B cell (primary cell): ENCODE results near the gene TRIM52. TPM values are rescaled to one million over a fixed set of nuclear protein-coding genes. Genes with fewer than 3 reads are reported as not detected.
A peak's percentile ranks its signal among the peaks of the same experiment; 100 is the strongest.

ENCODE experiments used
- ATAC-seq: fragments of 200-7000 bp; cut with Tn5 transposase; one replicate; pipeline ENCODE4 v1.10.0; 2021; ENCODE audit warnings: low read depth, mild to moderate bottlenecking, moderate number of reproducible peaks, moderate library complexity
- CTCF ChIA-PET: fragments of 350-600 bp; sonication (Branson Sonifier 250); formaldehyde crosslinking; loops from one replicate; lab custom pipeline; 2021; ENCODE audit warnings: antibody characterized with exemption, inconsistent platforms; lab: Charles Lee
- POLR2A ChIA-PET: fragments of 350-600 bp; sonication (Branson Sonifier 250); formaldehyde crosslinking; loops from one replicate; lab custom pipeline; 2021; ENCODE audit warnings: antibody characterized with exemption; lab: Charles Lee
- DNase-seq: peaks from one replicate; pipeline ENCODE4 v3.0.0; 2013
- H2AFZ ChIP-seq: 2 replicates; pipeline ENCODE4 v1.6.1; 2012; ENCODE audit warnings: mild to moderate bottlenecking, low read depth, low read length; ENCODE audit not compliant: insufficient read depth, poor library complexity, severe bottlenecking
- H3K27ac ChIP-seq, 2 donors: 1 replicate in 1 of 2; 2 replicates in 1 of 2; pipeline ENCODE4 v1.5.1; 2012 to 2013; ENCODE audit warnings: low read length in 2 of 2, mild to moderate bottlenecking in 2 of 2, moderate library complexity in 1 of 2
- H3K27me3 ChIP-seq, 4 experiments: fragments of 200-600 bp in 1 of 4; sonication (generic) in 1 of 4; replicated peaks in 1 of 4; 1 replicate in 2 of 4; 2 replicates in 2 of 4; pipeline versions ENCODE4 v1.6.1 to v1.7.0; 2013 to 2016; ENCODE audit warnings: low read length in 3 of 4, mild to moderate bottlenecking in 2 of 4, mixed read lengths in 1 of 4, moderate library complexity in 1 of 4; ENCODE audit not compliant: insufficient read depth in 4 of 4, control insufficient read depth in 3 of 4; ENCODE audit errors: control extremely low read depth in 1 of 4
- H3K36me3 ChIP-seq, 2 experiments: replicated peaks in 1 of 2; 1 replicate in 1 of 2; 2 replicates in 1 of 2; pipeline versions ENCODE4 v1.6.1 to v1.7.1; 2013; ENCODE audit warnings: low read length in 1 of 2; ENCODE audit not compliant: insufficient read depth in 2 of 2, control insufficient read depth in 1 of 2; ENCODE audit errors: control extremely low read depth in 1 of 2, extremely low read depth in 1 of 2
- H3K4me1 ChIP-seq, 2 donors: fragments of 200-600 bp in 1 of 2; sonication (generic) in 1 of 2; 1 replicate in 1 of 2; 2 replicates in 1 of 2; pipeline versions ENCODE4 v1.5.1 to v1.6.1; 2013 to 2017; ENCODE audit warnings: low read length in 2 of 2; ENCODE audit not compliant: control insufficient read depth in 2 of 2, insufficient read depth in 2 of 2
- H3K4me2 ChIP-seq: replicated peaks from 2 replicates; pipeline ENCODE3; 2012; ENCODE audit warnings: mild to moderate bottlenecking, low read depth, low read length; ENCODE audit not compliant: poor library complexity, severe bottlenecking
- H3K4me3 ChIP-seq, 5 experiments: fragments of 200-600 bp in 1 of 5; sonication (generic) in 1 of 5; 1 replicate in 3 of 5; 2 replicates in 2 of 5; pipeline versions ENCODE4 v1.5.1 to v1.7.0; 2011 to 2016; ENCODE audit warnings: low read length in 4 of 5, mild to moderate bottlenecking in 4 of 5, low read depth in 2 of 5, control low read depth in 1 of 5, moderate library complexity in 1 of 5; ENCODE audit not compliant: insufficient read depth in 1 of 5; ENCODE audit errors: control extremely low read depth in 1 of 5, extremely low read depth in 1 of 5
- H3K79me2 ChIP-seq: fragments of 200-600 bp; sonication (generic); one replicate; pipeline ENCODE4 v1.6.0; 2016; ENCODE audit warnings: low read length; ENCODE audit not compliant: control insufficient read depth, insufficient read depth
- H3K9ac ChIP-seq: fragments of 200-600 bp; sonication (generic); 2 replicates; pipeline ENCODE4 v1.6.1; 2017; ENCODE audit warnings: mild to moderate bottlenecking, low read length, moderate library complexity
- H3K9me3 ChIP-seq, 3 donors: one replicate each; pipeline versions ENCODE4 v1.6.1 to v1.7.1; 2013; ENCODE audit warnings: low read length in 2 of 3; ENCODE audit not compliant: control insufficient read depth in 2 of 3, insufficient read depth in 1 of 3; ENCODE audit errors: control extremely low read depth in 1 of 3
- H4K20me1 ChIP-seq: 2 replicates; pipeline ENCODE4 v1.6.0; 2012; ENCODE audit warnings: mild to moderate bottlenecking, low read length; ENCODE audit not compliant: insufficient read depth, control insufficient read depth, poor library complexity, severe bottlenecking
- H3K27ac Mint-ChIP-seq: one replicate; pipeline ENCODE4 v1.8.0; 2021; ENCODE audit warnings: mixed read lengths
- H3K27me3 Mint-ChIP-seq: one replicate; pipeline ENCODE4 v1.8.0; 2021; ENCODE audit warnings: mixed read lengths
- H3K4me1 Mint-ChIP-seq: one replicate; pipeline ENCODE4 v1.8.0; 2021; ENCODE audit warnings: mixed read lengths
- H3K4me3 Mint-ChIP-seq: one replicate; pipeline ENCODE4 v1.8.0; 2021; ENCODE audit warnings: mixed read lengths
- H3K9me3 Mint-ChIP-seq: one replicate; pipeline ENCODE4 v1.8.0; 2022; ENCODE audit warnings: mixed read lengths; ENCODE audit not compliant: insufficient read depth
- CTCF ChIP-seq: fragments of 200-600 bp; IDR thresholded peaks from one replicate; pipeline ENCODE4 v1.8.0; 2022; ENCODE audit warnings: antibody characterized with exemption, mild to moderate bottlenecking
- EZH2 ChIP-seq: IDR thresholded peaks from 2 replicates; pipeline ENCODE4 v1.6.1; 2012; ENCODE audit warnings: borderline replicate concordance, low read depth, mild to moderate bottlenecking, moderate library complexity, low read length; ENCODE audit not compliant: insufficient read depth, poor library complexity, severe bottlenecking
- WGBS: methylation state at CpG from one replicate; pipeline ENCODE4 v1.1.5; 2013; ENCODE audit warnings: missing lambda C conversion rate; ENCODE audit not compliant: insufficient coverage; 5-methylcytosine and 5-hydroxymethylcytosine counted together
- intact Hi-C: fragments of 100-400 bp; cut with micrococcal nuclease; formaldehyde crosslinking; loops from one replicate; pipeline ENCODE4 v1.10.0; 2022
- polyA plus RNA-seq: library from polyadenylated mRNA; depleted of rRNA; stranded (reverse); fragments of >200 nt; gene quantifications from 2 replicates; pipeline ENCODE4 v1.2.3, GENCODE V29; 2012
- total RNA-seq, 2 donors: library from RNA; stranded (reverse); fragments of 120-200 nt in 1 of 2; gene quantifications; 1 replicate in 1 of 2; 2 replicates in 1 of 2; pipeline versions ENCODE4 v1.2.3 to v1.2.4, GENCODE V29; 2013 to 2022

Gene TRIM52
- total and polyA plus RNA-seq, 2 donors (not counting 1 experiment from before 2014, with no cell fraction given) = 29.9 to 61.3 TPM

- peak overlapping the region; percentile 95 for H3K4me3 Mint-ChIP-seq
- Histone ChIP-seq H3K79me2 (peaks cover 81% of the 10 kb centered on the region), H3K27ac (peak overlapping the region; percentile 98), H3K9me3 (peaks cover 0 to 9% (median 0%) of the 10 kb centered on the region in 3 donors), H3K4me1 (peaks cover 22 to 38% of the 10 kb centered on the region in 2 donors), H3K4me2 (peak overlapping the region; percentile 96), H2AFZ (peak overlapping the region; percentile 98), H3K9ac (peak overlapping the region; percentile 100), H3K27me3 (no peaks in the 10 kb centered on the region), H4K20me1 (peaks cover 13% of the 10 kb centered on the region), H3K36me3 (peaks cover 5 to 15% of the 10 kb centered on the region in 2 experiments), H3K4me3 (peak overlapping the region; percentile 67 to 99 (median 98))
- ATAC-seq (no peak), DNase-seq (no peak)
- intact Hi-C loops = loop anchor here (5.0 kb wide), 2 partner anchors 98 to 458 kb away; partner anchors contain the start of gene MGAT1
- peaks cover 56% of the 10 kb centered on the region for H3K4me1 Mint-ChIP-seq
- ChIA-PET POLR2A (interaction anchor here (1.3 to 3.1 kb wide), 8 partner anchors 11 to 428 kb away, joined by 3 to 63 read pairs (median 18); partner anchors contain the start of genes RACK1 and TRIM41), CTCF (interaction anchor here (1.0 to 4.0 kb wide), 10 partner anchors 9 to 100 kb away, joined by 3 to 28 read pairs (median 8); partner anchors contain the start of genes RACK1 and TRIM41)
- 5% methylated on average over 23 of the region's 26 CpGs for WGBS
- H3K27ac Mint-ChIP-seq = peak overlapping the region; percentile 97
- H3K27me3 Mint-ChIP-seq = no peaks in the 10 kb centered on the region
- no peak for TF ChIP-seq EZH2
- TF ChIP-seq CTCF = no peak
- no peaks in the 10 kb centered on the region for H3K9me3 Mint-ChIP-seq
These were observed 796 bp downstream of the TRIM52 start for GRCh38 chr5:181259974-181260719.
